ENCODE measurements around the gene ZSCAN20. TPM values are rescaled to one million over a fixed set of nuclear protein-coding genes. Genes with fewer than 3 reads are reported as not detected.
A peak's percentile ranks its signal among the peaks of the same experiment; 100 is the strongest.

ZSCAN20 gene
- total RNA-seq, 1 experiment from 2014 or later, result 3.9 TPM

DNA sequence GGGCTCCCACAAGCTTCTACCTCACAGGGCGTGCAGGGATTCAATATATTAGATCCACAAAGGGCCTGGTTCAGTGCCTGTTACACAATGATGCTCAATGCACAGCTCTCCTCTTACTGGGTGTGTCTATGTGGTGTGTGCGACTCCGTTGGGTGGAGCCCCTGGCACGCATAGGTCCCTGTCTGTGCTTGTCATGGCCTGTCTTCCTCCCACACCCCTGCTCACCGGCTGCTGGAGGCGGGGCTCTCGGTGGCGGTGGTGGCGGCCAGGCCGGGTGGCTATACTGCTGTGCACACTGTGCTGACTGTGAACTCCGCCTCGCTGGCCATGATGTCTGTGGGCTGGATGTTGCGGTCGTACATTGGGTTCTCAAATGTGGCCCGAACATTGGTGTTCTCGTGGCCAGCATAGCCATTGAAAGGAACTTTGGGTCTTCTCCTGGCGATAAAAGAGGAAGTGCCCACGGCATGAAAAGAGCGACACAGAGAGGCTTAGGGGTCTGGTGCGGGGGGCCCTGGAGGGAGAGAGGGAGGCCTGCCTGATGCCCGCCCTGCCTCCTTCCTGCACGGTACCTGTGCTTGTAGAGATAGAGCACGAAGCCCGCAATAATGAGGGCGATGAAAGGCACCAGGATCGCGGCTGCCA lies 46.9 kb downstream of the ZSCAN20 start:
- Histone ChIP-seq H3K4me2 (ENCODE audit: insufficient read depth, insufficient read length, low read length) (no peak overlapping the region), H2BK120ac (ENCODE audit: low read depth, low read length, poor library complexity, severe bottlenecking) (no peak overlapping the region), H2BK12ac (ENCODE audit: insufficient read length, low read depth, low read length) (no peak overlapping the region), H2BK5ac (ENCODE audit: insufficient read length, low read length) (no peak overlapping the region), H4K20me1 (ENCODE audit: control insufficient read depth, insufficient read depth, insufficient read length) (no peaks in the 10 kb centered on the region), H3K9me3 (ENCODE audit: control insufficient read depth, low read depth, low read length) (no peaks in the 10 kb centered on the region), H3T11ph (ENCODE audit: low read length) (no peak overlapping the region), H4K5ac (ENCODE audit: insufficient read length, low read depth, low read length) (no peak overlapping the region), H3K18ac (ENCODE audit: insufficient read length, low read depth, low read length) (no peak overlapping the region), H3K27ac (ENCODE audit: insufficient read length, low read depth, low read length) (no peak overlapping the region), H3K9ac (ENCODE audit: extremely low read depth, insufficient read length, low read length) (no peak overlapping the region), H2AFZ (ENCODE audit: low read length) (no peak overlapping the region), H2BK20ac (ENCODE audit: low read depth, low read length, poor library complexity, severe bottlenecking) (no peak overlapping the region), H3K79me1 (ENCODE audit: insufficient read depth, low read depth, low read length, poor library complexity, severe bottlenecking) (no peaks in the 10 kb centered on the region), H2BK15ac (ENCODE audit: low read depth, low read length) (no peak overlapping the region), H3K14ac (ENCODE audit: insufficient read depth, low read length) (no peak overlapping the region), H3K56ac (ENCODE audit: insufficient read length, low read depth, low read length) (no peak overlapping the region), H4K8ac (replicated peaks; ENCODE audit: insufficient read length, low read depth, low read length) (no peak overlapping the region), H4K91ac (ENCODE audit: insufficient read length, low read depth, low read length) (no peak overlapping the region), H3K23me2 (ENCODE audit: insufficient read length, low read depth, low read length, poor library complexity, severe bottlenecking) (no peaks in the 10 kb centered on the region), H3K27me3 (ENCODE audit: insufficient read depth, low read length) (no peaks in the 10 kb centered on the region), H3K23ac (ENCODE audit: insufficient read length, low read depth, low read length) (no peak overlapping the region), H3K79me2 (ENCODE audit: insufficient read depth, low read length) (no peaks in the 10 kb centered on the region), H2AK5ac (ENCODE audit: insufficient read length, low read length) (no peak overlapping the region), H3K4me1 (ENCODE audit: insufficient read depth, low read length) (peaks cover 2% of the 10 kb centered on the region; the same call in 1 of the 2 replicates), H3K4ac (ENCODE audit: low read depth, low read length) (no peak overlapping the region)
- no peak for DNase-seq
- Mint-ChIP-seq H3K36me3 (ENCODE audit: insufficient read depth in 1 of 3, low read depth in 3 of 3) (no peaks in the 10 kb centered on the region; a peak in 2 of 7 replicates), H3K27ac (peak overlapping the region in 1 of 3 experiments; percentile 73; a peak in 2 of 7 replicates), H3K4me1 (peaks cover 13 to 21% of the 10 kb centered on the region in 2 experiments), H3K4me3 (no peak overlapping the region), H3K9me3 (no peaks in the 10 kb centered on the region), H3K27me3 (ENCODE audit: low read depth) (peaks cover 5% of the 10 kb centered on the region; the same call in 1 of the 2 replicates)
- WGBS (ENCODE audit: extremely low coverage, insufficient read length, low lambda C conversion rate), result no CpG with 5 or more reads among the region's 27 CpGs
- TF ChIP-seq, protein P1, sequence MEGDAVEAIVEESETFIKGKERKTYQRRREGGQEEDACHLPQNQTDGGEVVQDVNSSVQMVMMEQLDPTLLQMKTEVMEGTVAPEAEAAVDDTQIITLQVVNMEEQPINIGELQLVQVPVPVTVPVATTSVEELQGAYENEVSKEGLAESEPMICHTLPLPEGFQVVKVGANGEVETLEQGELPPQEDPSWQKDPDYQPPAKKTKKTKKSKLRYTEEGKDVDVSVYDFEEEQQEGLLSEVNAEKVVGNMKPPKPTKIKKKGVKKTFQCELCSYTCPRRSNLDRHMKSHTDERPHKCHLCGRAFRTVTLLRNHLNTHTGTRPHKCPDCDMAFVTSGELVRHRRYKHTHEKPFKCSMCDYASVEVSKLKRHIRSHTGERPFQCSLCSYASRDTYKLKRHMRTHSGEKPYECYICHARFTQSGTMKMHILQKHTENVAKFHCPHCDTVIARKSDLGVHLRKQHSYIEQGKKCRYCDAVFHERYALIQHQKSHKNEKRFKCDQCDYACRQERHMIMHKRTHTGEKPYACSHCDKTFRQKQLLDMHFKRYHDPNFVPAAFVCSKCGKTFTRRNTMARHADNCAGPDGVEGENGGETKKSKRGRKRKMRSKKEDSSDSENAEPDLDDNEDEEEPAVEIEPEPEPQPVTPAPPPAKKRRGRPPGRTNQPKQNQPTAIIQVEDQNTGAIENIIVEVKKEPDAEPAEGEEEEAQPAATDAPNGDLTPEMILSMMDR (conservative IDR thresholded peaks at IDR 0.05), result no peak
